Nephron (organoid): ENCODE results near the gene ZNF425.

ENCODE experiments used
- H3K27ac Mint-ChIP-seq, 3 experiments: 2 replicates each; pipeline ENCODE4 v1.8.0; 2020; ENCODE audit warnings: mixed read lengths in 3 of 3, mild to moderate bottlenecking in 2 of 3, moderate library complexity in 1 of 3
- H3K27me3 Mint-ChIP-seq: 2 replicates; pipeline ENCODE4 v1.8.0; 2021; ENCODE audit warnings: low read depth, mild to moderate bottlenecking, moderate library complexity, mixed read lengths
- H3K36me3 Mint-ChIP-seq: 2 replicates; pipeline ENCODE4 v1.8.0; 2020; ENCODE audit warnings: low read depth, mixed read lengths
- H3K4me1 Mint-ChIP-seq: 2 replicates; pipeline ENCODE4 v1.8.0; 2020; ENCODE audit warnings: mixed read lengths
- H3K4me3 Mint-ChIP-seq, 3 experiments: 2 replicates each; pipeline ENCODE4 v1.8.0; 2020; ENCODE audit warnings: mild to moderate bottlenecking in 3 of 3, mixed read lengths in 3 of 3, moderate library complexity in 2 of 3
- H3K9me3 Mint-ChIP-seq: 2 replicates; pipeline ENCODE4 v1.8.0; 2020; ENCODE audit warnings: mixed read lengths
- CTCF ChIP-seq, 3 experiments: fragments of 200-600 bp; sonication (generic); IDR thresholded peaks; one replicate each; pipeline ENCODE4 v1.5.0; 2021; ENCODE audit warnings: antibody characterized with exemption in 3 of 3; ENCODE audit not compliant: unreplicated experiment in 3 of 3

Gene ZNF425

DNA sequence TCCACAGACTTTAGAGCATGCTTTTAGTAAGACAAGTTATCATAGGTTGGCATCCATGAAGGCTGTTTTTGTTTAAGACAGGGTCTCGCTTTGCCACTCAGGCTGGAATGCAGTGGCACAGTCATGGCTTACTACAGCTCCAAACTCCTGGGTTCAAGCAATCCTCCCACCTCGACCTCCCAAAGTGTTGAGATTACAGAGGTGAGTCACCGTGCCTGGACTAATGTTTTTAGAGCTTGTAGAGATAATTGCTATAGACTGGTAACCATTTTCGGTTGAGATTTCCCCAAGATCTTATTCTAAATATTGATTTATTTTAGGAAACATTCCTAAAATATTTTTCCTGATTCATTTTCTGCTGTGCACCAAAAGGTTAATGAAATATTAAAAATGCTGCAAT is 15.8 kb upstream of the ZNF425 start:
- no peaks in the 10 kb centered on the region for H3K27me3 Mint-ChIP-seq
- no peaks in the 10 kb centered on the region for H3K9me3 Mint-ChIP-seq
- H3K4me1 Mint-ChIP-seq: peaks cover 3% of the 10 kb centered on the region
- no peak overlapping the region for H3K4me3 Mint-ChIP-seq
- no peak for TF ChIP-seq CTCF (IDR thresholded peaks at IDR 0.05; ENCODE audit: unreplicated experiment in 3 of 3)
- H3K27ac Mint-ChIP-seq: no peak overlapping the region
- peaks cover 4% of the 10 kb centered on the region for H3K36me3 Mint-ChIP-seq

DNA sequence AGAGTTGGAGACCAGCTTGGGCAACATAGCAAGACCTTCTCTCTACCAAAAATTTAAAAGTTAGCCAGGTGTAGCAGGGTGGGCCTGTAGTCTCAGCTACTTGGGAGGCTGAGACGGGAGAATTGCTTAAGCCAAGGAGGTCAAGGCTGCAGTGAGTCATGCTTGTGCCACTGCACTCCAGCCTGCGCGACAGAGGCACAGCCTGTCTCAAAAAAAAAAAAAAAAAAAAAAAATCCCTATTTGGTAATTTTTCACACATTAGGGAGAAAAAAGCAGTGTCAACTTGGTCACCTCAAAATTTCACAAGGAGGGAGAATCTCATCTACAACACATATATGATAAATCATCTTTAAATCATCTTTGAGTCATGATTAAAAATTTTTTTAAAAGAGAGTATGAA is 14.7 kb upstream of the ZNF425 start:
- H3K9me3 Mint-ChIP-seq: no peaks in the 10 kb centered on the region
- no peaks in the 10 kb centered on the region for H3K4me1 Mint-ChIP-seq
- no peak overlapping the region for H3K4me3 Mint-ChIP-seq
- TF ChIP-seq CTCF (IDR thresholded peaks at IDR 0.05; ENCODE audit: unreplicated experiment in 3 of 3): no peak
- no peak overlapping the region for H3K27ac Mint-ChIP-seq
- H3K27me3 Mint-ChIP-seq: no peaks in the 10 kb centered on the region
- peaks cover 4% of the 10 kb centered on the region for H3K36me3 Mint-ChIP-seq

- Mint-ChIP-seq H3K4me1 (no peaks in the 10 kb centered on the region), H3K36me3 (peaks cover 22% of the 10 kb centered on the region), H3K9me3 (no peaks in the 10 kb centered on the region), H3K27me3 (no peaks in the 10 kb centered on the region), H3K27ac (no peak overlapping the region), H3K4me3 (no peak overlapping the region)
- no peak for TF ChIP-seq CTCF (IDR thresholded peaks at IDR 0.05; ENCODE audit: unreplicated experiment in 3 of 3)
These were observed 10.0 kb upstream of the ZNF425 start for GRCh38 chr7:149136118-149136517.

DNA sequence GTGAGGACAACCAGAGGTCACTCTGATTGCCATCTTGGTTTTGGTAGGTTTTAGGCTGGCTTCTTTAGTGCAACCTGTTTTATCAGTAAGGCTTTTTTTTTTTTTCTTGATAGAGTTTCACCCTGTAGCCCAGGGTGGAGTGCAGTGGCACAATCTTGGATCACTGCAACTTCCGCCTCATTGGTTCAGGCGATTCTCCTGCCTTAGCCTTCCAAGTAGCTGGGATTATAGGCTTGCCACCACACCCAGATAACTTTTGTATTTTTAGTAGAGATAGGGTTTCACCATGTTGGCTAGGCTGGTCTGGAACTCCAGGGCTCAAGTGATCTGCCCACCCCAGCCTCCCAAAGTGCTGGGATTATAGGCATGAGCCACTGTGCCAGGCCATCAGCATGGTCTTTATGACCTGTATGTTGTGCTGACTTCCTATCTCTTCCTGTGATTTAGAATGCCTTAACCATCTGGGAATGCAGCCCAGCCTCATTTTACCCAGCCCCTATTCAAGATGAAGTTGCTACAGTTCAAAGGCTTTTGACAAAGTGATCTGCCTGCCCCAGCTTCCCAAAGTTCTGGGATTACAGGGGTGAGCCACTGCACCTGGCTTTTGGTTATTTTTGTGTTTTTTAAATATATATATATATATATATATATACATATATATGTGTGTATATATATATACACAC is 7.0 kb upstream of the ZNF425 start:
- H3K27me3 Mint-ChIP-seq: no peaks in the 10 kb centered on the region
- H3K27ac Mint-ChIP-seq: no peak overlapping the region
- TF ChIP-seq CTCF (IDR thresholded peaks at IDR 0.05; ENCODE audit: unreplicated experiment in 3 of 3): no peak
- H3K9me3 Mint-ChIP-seq: peaks cover 5% of the 10 kb centered on the region
- no peak overlapping the region for H3K4me3 Mint-ChIP-seq
- peaks cover 2% of the 10 kb centered on the region for H3K4me1 Mint-ChIP-seq
- H3K36me3 Mint-ChIP-seq: peaks cover 40% of the 10 kb centered on the region

DNA sequence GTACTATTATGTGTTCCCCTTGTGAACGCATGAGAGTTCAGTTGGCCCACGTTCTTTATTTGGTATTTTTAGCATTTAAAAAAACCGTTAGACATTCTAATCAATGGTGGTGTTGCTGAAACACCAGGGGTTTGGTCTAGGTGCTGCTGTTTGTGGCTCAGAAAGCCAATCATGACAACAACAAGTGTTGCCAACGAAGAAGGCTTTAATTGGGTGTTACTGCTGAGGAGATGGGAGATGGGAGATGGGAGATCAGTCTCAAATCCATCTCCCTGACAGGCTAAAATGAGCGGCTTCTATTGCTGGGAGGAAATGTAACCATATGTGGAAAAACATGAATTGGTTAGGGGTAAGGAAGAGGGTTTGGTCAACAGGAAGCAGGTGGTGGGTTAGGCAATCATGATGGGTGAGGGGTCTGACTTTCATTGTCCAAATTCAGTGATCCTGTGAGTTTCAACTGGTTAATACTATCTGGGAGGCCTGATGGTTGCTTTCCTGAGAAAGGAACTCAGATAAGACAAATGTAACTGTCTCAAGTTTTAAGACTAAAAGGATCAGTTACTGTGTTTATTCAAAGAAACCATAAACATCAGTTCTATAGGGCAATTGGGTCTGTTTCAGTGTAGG is 4.6 kb upstream of the ZNF425 start:
- Mint-ChIP-seq H3K36me3 (peaks cover 43% of the 10 kb centered on the region), H3K27me3 (peaks cover 3% of the 10 kb centered on the region), H3K4me3 (peak overlapping the region in 2 of 3 experiments; percentile 13 to 27), H3K27ac (no peak overlapping the region), H3K9me3 (peaks cover 5% of the 10 kb centered on the region), H3K4me1 (peaks cover 8% of the 10 kb centered on the region)
- no peak for TF ChIP-seq CTCF (IDR thresholded peaks at IDR 0.05; ENCODE audit: unreplicated experiment in 3 of 3)
